OCI-LY7 (cell line): ENCODE measurements around the gene DUS3L. TPM values are rescaled to one million over a fixed set of nuclear protein-coding genes. Genes with fewer than 3 reads are reported as not detected.

ENCODE experiments used
- BruUV-seq: library from RNA; stranded (reverse); fragments of 400-500 nt; replicated peaks from 2 replicates; lab custom pipeline; 2021; lab: Mats Ljungman, UMichigan
- CTCF ChIA-PET: fragments of 300-600 bp; sonication (Branson Sonifier 250); formaldehyde crosslinking; loops from one replicate; lab custom pipeline; 2022; ENCODE audit warnings: antibody characterized with exemption; ENCODE audit not compliant: unreplicated experiment; lab: Charles Lee
- POLR2A ChIA-PET: fragments of 300-600 bp; sonication (Branson Sonifier 250); formaldehyde crosslinking; loops from one replicate; lab custom pipeline; 2022; ENCODE audit warnings: antibody characterized with exemption; lab: Charles Lee
- DNase-seq: peaks from one replicate; pipeline ENCODE4 v3.0.0-alpha.2; 2015; ENCODE audit warnings: low spot score
- H2AFZ ChIP-seq: fragments of 200-600 bp; sonication (generic), shearing (Covaris generic); 2 replicates; pipeline ENCODE4 v1.6.1; 2014; ENCODE audit warnings: mild to moderate bottlenecking, antibody characterized with exemption, low read length, moderate library complexity
- H3K27ac ChIP-seq: fragments of 200-600 bp; sonication (generic); 2 replicates; pipeline ENCODE4 v1.5.1; 2014; ENCODE audit warnings: mixed run types, low read depth, mild to moderate bottlenecking, moderate library complexity, low read length, inconsistent platforms; ENCODE audit not compliant: poor library complexity, severe bottlenecking
- H3K36me3 ChIP-seq: fragments of 200-600 bp; sonication (generic); 2 replicates; pipeline ENCODE4 v1.6.1; 2014; ENCODE audit warnings: mild to moderate bottlenecking, antibody characterized with exemption, low read length, moderate library complexity, mixed read lengths; ENCODE audit not compliant: insufficient read depth
- H3K4me1 ChIP-seq: fragments of 200-600 bp; sonication (generic); 2 replicates; pipeline ENCODE4 v1.5.1; 2014; ENCODE audit warnings: mild to moderate bottlenecking, low read length; ENCODE audit not compliant: insufficient read depth, poor library complexity, severe bottlenecking
- H3K4me2 ChIP-seq: fragments of 200-600 bp; sonication (generic); 2 replicates; pipeline ENCODE4 v1.6.1; 2014; ENCODE audit warnings: mild to moderate bottlenecking, low read length
- H3K4me3 ChIP-seq: fragments of 200-600 bp; sonication (generic); 2 replicates; pipeline ENCODE4 v1.5.1; 2014; ENCODE audit warnings: mild to moderate bottlenecking, low read depth, low read length; ENCODE audit not compliant: poor library complexity, severe bottlenecking
- H3K79me2 ChIP-seq: fragments of 200-600 bp; sonication (generic); 2 replicates; pipeline ENCODE4 v1.6.1; 2016; ENCODE audit warnings: low read depth, mild to moderate bottlenecking, low read length, moderate library complexity, mixed read lengths; ENCODE audit not compliant: insufficient read depth
- H3K9me2 ChIP-seq: fragments of 200-600 bp; sonication (generic); 2 replicates; pipeline ENCODE4 v1.6.1; 2016; ENCODE audit warnings: mild to moderate bottlenecking, low read length, mixed read lengths; ENCODE audit not compliant: insufficient read depth
- H3K9me3 ChIP-seq: fragments of 200-600 bp; sonication (generic); 2 replicates; pipeline ENCODE4 v1.6.1; 2014; ENCODE audit warnings: mild to moderate bottlenecking, mixed run types, low read length, mixed read lengths
- H4K20me1 ChIP-seq: fragments of 200-600 bp; sonication (generic); 2 replicates; pipeline ENCODE4 v1.6.1; 2014; ENCODE audit warnings: mild to moderate bottlenecking, antibody characterized with exemption, low read length, moderate library complexity, mixed read lengths; ENCODE audit not compliant: insufficient read depth
- CTCF ChIP-seq: fragments of 200-600 bp; sonication (generic); conservative IDR thresholded peaks from 2 replicates; pipeline ENCODE4 v1.5.1; 2014; ENCODE audit warnings: mild to moderate bottlenecking, antibody characterized with exemption, low read length, moderate library complexity, mixed read lengths
- EZH2phosphoT487 ChIP-seq: fragments of 200-600 bp; sonication (generic); IDR thresholded peaks from 2 replicates; pipeline ENCODE4 v1.6.1; 2018; ENCODE audit warnings: low read depth, borderline replicate concordance, mild to moderate bottlenecking, mixed run types, antibody characterized with exemption, low read length, moderate library complexity, mixed read lengths
- intact Hi-C: fragments of 100-400 bp; cut with micrococcal nuclease; formaldehyde crosslinking; loops from one replicate; pipeline ENCODE4 v1.10.0; 2022; ENCODE audit not compliant: unreplicated experiment
- total RNA-seq, 2 experiments: library from RNA; depleted of rRNA in 1 of 2; stranded (reverse); fragments of >200 nt in 1 of 2; shearing (Covaris generic) in 1 of 2; gene quantifications; 2 replicates each; pipeline ENCODE4 v1.2.3, GENCODE V29; 2014 to 2022

The DUS3L gene
- total RNA-seq, 2 experiments from 2014 or later: 55.8 to 76.9 TPM

DNA sequence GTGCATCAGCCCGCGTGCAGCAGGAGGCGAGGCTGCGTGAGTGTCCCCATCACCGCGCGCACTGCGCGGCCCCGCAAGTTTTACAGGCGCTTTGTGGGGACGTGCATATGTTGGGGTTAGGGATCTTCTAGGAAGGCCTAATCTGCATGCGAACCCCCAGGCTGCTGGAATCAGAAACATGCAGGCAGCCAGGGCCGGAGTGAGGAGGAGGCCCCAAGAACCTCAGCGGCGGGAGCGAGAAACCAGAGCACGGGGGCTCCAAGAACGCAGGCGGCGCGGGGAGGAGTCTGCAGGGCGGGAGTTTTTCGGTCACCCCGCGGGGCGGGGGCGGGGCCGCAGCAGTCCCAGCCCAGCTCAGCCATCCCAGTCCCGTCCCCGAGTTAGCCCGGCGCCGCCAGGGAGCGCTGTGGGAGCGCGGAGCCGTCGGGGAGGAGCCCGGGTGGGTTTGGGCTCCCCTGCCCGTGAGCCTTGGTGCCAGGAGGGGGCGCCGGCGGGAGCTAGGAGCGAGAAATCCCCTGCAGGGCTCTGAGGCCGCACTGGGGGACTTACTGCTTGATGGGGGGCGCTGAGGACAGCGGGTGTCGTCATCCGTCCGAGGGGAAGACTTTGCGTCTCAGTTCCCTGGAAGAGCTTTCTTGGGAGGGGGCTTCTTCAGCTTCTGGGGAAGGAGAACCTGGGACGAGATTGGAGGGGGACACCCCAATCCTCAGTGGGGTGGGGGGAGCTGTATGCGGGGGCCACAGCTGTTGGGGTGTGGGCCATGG lies 13.0 kb upstream of the DUS3L start:
- Histone ChIP-seq H3K9me3 (no peaks in the 10 kb centered on the region), H4K20me1 (no peaks in the 10 kb centered on the region), H2AFZ (peak overlapping the region; percentile 93), H3K4me2 (peak overlapping the region; percentile 87), H3K79me2 (no peaks in the 10 kb centered on the region), H3K36me3 (no peaks in the 10 kb centered on the region), H3K4me1 (peaks cover 17% of the 10 kb centered on the region), H3K9me2 (no peaks in the 10 kb centered on the region), H3K27ac (no peak overlapping the region), H3K4me3 (peak overlapping the region; percentile 55)
- peak; percentile 100 for TF ChIP-seq CTCF
- TF ChIP-seq EZH2phosphoT487: no peak
- POLR2A ChIA-PET: interaction anchor here (0.6 to 1.0 kb wide), 4 partner anchors 16 to 1652 kb away, joined by 3 to 5 read pairs (median 4); no protein-coding TSS in a partner anchor
- CTCF ChIA-PET: interaction anchor here (0.6 to 1.5 kb wide), 10 partner anchors 21 to 219 kb away, joined by 3 to 12 read pairs (median 4); partner anchors contain the start of genes NDUFA11 and VMAC
- intact Hi-C loops: loop anchor here (1.0 kb wide), 3 partner anchors 22 to 218 kb away; no protein-coding TSS in a partner anchor
- DNase-seq: peak; percentile 93
- no TSS peak for BruUV-seq

GRCh38 chr19:5803441-5803751 lies 12.4 kb upstream of the DUS3L start:
- no peaks in the 10 kb centered on the region for H3K36me3 ChIP-seq
- peaks cover 17% of the 10 kb centered on the region for H3K4me1 ChIP-seq
- H4K20me1 ChIP-seq: no peaks in the 10 kb centered on the region
- BruUV-seq: no TSS peak
- H3K9me3 ChIP-seq: no peaks in the 10 kb centered on the region
- H3K27ac ChIP-seq: no peak overlapping the region
- peak overlapping the region; percentile 93 for H2AFZ ChIP-seq
- ChIA-PET CTCF (interaction anchor here (0.5 to 1.5 kb wide), 6 partner anchors 81 to 219 kb away, joined by 3 to 12 read pairs (median 3); partner anchors contain the start of genes NDUFA11 and VMAC), POLR2A (interaction anchor here (1.0 kb wide), 1 partner anchor 88 kb away, joined by 4 read pairs; no protein-coding TSS in a partner anchor)
- no peak for DNase-seq
- H3K4me3 ChIP-seq: peak overlapping the region; percentile 52
- H3K4me2 ChIP-seq: peak overlapping the region; percentile 87
- H3K79me2 ChIP-seq: no peaks in the 10 kb centered on the region
- TF ChIP-seq CTCF (no peak), EZH2phosphoT487 (no peak)
- H3K9me2 ChIP-seq: no peaks in the 10 kb centered on the region
- intact Hi-C loops: no loop called here
